Activated naive CD8-positive, alpha-beta T cell (primary cell): ENCODE measurements around the gene TSC2.

Source experiments
- H3K27ac Mint-ChIP-seq: one replicate; pipeline ENCODE4 v1.8.0; 2021; ENCODE audit warnings: mixed read lengths
- H3K27me3 Mint-ChIP-seq: one replicate; pipeline ENCODE4 v1.8.0; 2021; ENCODE audit warnings: mixed read lengths
- H3K36me3 Mint-ChIP-seq: one replicate; pipeline ENCODE4 v1.8.0; 2021; ENCODE audit warnings: mixed read lengths
- H3K4me1 Mint-ChIP-seq: one replicate; pipeline ENCODE4 v1.8.0; 2021; ENCODE audit warnings: low read depth, mixed read lengths
- H3K4me3 Mint-ChIP-seq: one replicate; pipeline ENCODE4 v1.8.0; 2021; ENCODE audit warnings: mild to moderate bottlenecking, mixed read lengths
- H3K9me3 Mint-ChIP-seq: one replicate; pipeline ENCODE4 v1.8.0; 2021; ENCODE audit warnings: low read depth, mixed read lengths

The TSC2 gene

DNA sequence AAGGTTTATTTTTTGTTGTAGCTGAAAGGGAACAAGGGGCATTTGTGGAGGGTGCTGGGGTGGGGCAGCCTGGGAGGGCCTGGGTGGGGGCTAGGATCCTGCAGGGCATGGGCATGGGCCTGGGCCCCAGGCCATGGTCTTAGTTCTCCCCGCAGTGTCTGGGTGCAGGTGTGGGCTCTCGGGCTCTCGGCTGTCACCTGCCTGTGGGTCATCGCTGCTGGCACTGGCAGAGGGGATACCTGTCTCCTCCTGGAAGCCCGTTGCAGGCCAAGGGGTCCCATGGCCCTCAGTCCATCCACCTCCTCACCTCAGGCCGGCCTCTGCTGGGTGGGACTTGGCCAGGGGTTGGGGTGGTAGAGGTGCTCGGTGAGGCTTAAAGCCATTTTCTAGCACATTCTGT is 30.3 kb downstream of the TSC2 start:
- Mint-ChIP-seq H3K9me3 (no peaks in the 10 kb centered on the region), H3K36me3 (no peaks in the 10 kb centered on the region), H3K4me1 (peaks cover 1% of the 10 kb centered on the region), H3K27ac (no peak overlapping the region), H3K27me3 (no peaks in the 10 kb centered on the region), H3K4me3 (no peak overlapping the region)

DNA sequence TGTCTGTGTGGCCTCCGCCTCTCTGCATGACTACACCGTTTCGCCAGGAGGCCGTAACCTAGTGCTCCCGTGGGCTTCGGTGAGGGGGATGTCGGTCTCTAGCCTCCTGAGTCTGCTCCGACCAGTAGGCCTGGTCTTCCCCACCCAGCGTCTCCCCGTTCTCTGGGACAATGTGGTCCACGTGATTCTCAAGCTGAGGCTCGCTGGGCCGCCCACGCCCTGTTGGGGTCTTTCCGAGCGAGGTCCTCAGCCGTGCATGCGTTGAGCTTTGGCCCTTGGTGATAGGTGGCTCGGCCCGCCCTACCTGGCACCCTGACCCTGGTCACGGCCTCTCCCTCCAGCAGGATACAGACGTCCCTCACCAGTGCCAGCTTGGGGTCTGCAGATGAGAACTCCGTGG is 30.9 kb downstream of the TSC2 start:
- Mint-ChIP-seq H3K9me3 (no peaks in the 10 kb centered on the region), H3K4me3 (no peak overlapping the region), H3K27ac (no peak overlapping the region), H3K4me1 (peaks cover 2% of the 10 kb centered on the region), H3K36me3 (no peaks in the 10 kb centered on the region), H3K27me3 (no peaks in the 10 kb centered on the region)

DNA sequence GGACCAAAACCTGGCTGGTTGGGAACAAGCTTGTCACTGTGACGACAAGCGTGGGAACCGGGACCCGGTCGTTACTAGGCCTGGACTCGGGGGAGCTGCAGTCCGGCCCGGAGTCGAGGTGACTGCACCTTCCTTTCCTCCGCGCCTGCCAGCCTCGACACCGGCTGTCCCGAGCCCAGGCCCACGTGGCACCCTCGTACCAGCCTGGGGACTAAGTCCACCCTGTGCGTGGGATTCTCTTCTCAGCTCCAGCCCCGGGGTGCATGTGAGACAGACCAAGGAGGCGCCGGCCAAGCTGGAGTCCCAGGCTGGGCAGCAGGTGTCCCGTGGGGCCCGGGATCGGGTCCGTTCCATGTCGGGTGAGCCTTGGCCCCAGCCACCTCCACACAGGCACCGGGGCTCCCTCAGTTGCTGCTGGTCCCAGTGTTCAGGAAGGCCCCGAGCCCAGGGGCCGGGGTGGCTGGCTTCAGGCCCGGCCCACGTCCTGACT is 31.6 kb downstream of the TSC2 start:
- peaks cover 2% of the 10 kb centered on the region for H3K4me1 Mint-ChIP-seq
- no peak overlapping the region for H3K4me3 Mint-ChIP-seq
- no peaks in the 10 kb centered on the region for H3K36me3 Mint-ChIP-seq
- no peak overlapping the region for H3K27ac Mint-ChIP-seq
- H3K27me3 Mint-ChIP-seq, result no peaks in the 10 kb centered on the region
- no peaks in the 10 kb centered on the region for H3K9me3 Mint-ChIP-seq

DNA sequence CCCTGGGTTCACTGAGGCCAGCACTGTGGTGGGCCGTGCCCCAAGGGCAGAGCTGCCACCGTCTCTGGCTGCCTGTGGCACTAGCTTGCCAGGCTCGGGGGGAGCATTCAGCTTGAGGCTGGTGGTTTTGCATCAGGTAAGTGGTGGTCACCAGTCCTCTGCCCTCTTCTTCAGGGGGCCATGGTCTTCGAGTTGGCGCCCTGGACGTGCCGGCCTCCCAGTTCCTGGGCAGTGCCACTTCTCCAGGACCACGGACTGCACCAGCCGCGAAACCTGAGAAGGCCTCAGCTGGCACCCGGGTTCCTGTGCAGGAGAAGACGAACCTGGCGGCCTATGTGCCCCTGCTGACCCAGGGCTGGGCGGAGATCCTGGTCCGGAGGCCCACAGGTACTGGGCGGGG is 32.2 kb downstream of the TSC2 start:
- no peaks in the 10 kb centered on the region for H3K9me3 Mint-ChIP-seq
- no peak overlapping the region for H3K27ac Mint-ChIP-seq
- no peaks in the 10 kb centered on the region for H3K27me3 Mint-ChIP-seq
- H3K4me1 Mint-ChIP-seq, result peaks cover 2% of the 10 kb centered on the region
- no peaks in the 10 kb centered on the region for H3K36me3 Mint-ChIP-seq
- H3K4me3 Mint-ChIP-seq, result no peak overlapping the region

DNA sequence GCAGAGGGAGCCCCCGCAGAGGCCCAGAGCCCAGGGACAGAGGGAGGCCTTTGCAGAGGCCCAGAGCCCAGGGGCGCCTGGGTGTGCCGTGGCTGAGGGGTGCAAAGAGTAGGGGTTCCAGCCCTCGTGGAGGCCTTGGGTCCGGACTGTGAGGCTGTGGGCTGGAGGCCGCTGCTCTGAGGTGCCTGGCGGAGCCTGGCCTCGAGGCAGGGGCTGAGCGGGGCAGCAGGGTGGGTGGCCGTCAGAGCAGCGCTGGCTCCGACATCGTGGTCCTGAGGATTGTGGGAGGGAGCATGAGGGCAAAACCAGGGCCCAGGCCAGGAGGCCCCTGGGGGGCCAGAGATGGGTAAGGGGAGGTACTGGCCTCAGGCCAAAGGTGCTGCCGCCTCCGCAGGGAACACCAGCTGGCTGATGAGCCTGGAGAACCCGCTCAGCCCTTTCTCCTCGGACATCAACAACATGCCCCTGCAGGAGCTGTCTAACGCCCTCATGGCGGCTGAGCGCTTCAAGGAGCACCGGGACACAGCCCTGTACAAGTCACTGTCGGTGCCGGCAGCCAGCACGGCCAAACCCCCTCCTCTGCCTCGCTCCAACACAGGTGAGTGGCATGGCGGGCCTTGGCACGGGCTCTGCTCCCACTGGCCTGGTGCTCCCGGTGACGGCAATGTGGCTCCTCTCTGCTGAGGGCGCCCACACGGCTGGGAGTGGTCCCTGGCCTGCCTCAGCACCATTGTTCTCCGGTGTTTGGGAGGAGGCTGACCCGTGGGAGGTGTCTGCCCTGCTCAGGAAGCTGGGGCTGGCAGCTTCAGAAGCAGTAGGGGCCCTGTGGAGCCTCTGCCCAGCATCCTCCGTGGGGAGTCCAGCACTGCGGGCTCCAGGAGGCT is 33.7 kb downstream of the TSC2 start:
- Mint-ChIP-seq H3K9me3 (no peaks in the 10 kb centered on the region), H3K36me3 (no peaks in the 10 kb centered on the region), H3K27ac (no peak overlapping the region), H3K4me3 (no peak overlapping the region), H3K27me3 (no peaks in the 10 kb centered on the region), H3K4me1 (peaks cover 2% of the 10 kb centered on the region)

DNA sequence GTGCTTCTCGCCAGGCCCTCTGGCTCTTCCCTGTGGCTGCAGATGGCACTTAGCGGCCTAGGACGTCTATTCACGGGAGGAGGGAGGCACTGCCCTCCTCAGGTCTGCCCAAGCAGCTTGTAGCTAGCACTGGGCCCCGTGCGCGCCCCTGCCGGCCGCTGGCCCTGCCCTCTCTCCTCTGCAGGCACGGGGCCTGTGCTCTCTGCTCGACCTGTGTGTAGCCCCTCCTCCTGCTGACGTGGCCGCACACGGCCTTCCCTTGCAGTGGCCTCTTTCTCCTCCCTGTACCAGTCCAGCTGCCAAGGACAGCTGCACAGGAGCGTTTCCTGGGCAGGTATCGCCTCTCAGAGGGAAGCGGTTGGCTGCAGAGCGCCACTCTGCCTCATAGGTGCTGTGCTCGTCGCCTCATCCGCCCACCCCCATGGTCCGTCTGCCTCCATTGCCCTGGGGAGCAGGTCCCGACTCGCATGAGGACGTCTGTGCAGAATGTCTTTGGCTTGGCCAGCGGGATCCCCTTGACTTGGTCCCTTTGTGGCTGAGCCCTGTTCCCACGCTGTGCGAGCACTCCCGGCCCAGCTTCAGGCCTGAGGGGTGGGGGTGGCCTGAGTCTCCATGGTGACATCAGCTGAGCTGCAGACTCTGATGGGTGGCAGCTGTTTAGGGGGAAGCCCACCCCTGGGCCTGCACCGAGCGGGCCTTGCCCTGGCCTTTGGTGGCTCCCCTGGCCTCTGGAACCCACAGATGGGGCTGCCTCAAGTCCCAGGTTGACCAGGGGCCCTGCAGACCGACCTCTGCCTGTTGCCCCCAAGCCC is 34.6 kb downstream of the TSC2 start:
- Mint-ChIP-seq H3K36me3 (no peaks in the 10 kb centered on the region), H3K9me3 (no peaks in the 10 kb centered on the region), H3K27me3 (no peaks in the 10 kb centered on the region), H3K4me3 (no peak overlapping the region), H3K4me1 (peaks cover 2% of the 10 kb centered on the region), H3K27ac (no peak overlapping the region)

DNA sequence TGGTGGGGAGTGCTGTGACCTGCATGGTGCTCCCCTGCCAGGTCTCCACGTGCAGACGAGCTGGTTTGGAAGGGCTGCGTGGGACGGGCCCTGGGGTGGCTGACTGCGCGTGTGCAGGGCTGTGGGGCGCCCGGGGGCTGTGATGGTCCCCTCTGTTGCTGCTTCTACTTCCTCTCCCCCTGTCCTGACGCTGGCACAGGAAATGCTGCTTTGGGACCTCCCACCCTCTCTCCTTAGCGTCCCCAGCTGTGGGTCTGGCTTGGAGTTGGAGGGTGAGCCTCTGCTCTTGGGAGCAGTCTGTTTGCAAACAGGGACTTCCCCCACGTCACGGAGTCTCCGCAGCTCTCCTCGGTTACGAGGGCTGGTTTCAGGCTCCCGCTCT is 35.2 kb downstream of the TSC2 start:
- Mint-ChIP-seq H3K36me3 (no peaks in the 10 kb centered on the region), H3K27me3 (no peaks in the 10 kb centered on the region), H3K9me3 (no peaks in the 10 kb centered on the region), H3K4me1 (peaks cover 2% of the 10 kb centered on the region), H3K4me3 (peak overlapping the region; percentile 27), H3K27ac (no peak overlapping the region)

DNA sequence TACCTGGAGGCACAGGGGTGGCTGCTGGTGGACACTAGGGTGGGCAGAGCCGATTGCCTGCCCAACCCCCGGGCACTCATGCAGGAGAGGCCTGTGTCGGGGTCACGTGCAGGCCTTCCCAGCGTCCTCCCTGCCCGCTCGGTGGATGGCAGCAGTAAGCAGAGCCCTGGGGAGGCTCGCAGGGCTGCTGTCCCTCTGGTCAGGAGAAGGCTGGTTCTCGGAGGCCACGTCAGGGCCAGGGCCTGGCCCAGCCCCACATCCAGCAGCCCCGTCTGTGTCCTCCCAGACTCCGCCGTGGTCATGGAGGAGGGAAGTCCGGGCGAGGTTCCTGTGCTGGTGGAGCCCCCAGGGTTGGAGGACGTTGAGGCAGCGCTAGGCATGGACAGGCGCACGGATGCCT is 35.6 kb downstream of the TSC2 start:
- no peak overlapping the region for H3K4me3 Mint-ChIP-seq
- H3K27ac Mint-ChIP-seq, result no peak overlapping the region
- H3K4me1 Mint-ChIP-seq, result peaks cover 2% of the 10 kb centered on the region

DNA sequence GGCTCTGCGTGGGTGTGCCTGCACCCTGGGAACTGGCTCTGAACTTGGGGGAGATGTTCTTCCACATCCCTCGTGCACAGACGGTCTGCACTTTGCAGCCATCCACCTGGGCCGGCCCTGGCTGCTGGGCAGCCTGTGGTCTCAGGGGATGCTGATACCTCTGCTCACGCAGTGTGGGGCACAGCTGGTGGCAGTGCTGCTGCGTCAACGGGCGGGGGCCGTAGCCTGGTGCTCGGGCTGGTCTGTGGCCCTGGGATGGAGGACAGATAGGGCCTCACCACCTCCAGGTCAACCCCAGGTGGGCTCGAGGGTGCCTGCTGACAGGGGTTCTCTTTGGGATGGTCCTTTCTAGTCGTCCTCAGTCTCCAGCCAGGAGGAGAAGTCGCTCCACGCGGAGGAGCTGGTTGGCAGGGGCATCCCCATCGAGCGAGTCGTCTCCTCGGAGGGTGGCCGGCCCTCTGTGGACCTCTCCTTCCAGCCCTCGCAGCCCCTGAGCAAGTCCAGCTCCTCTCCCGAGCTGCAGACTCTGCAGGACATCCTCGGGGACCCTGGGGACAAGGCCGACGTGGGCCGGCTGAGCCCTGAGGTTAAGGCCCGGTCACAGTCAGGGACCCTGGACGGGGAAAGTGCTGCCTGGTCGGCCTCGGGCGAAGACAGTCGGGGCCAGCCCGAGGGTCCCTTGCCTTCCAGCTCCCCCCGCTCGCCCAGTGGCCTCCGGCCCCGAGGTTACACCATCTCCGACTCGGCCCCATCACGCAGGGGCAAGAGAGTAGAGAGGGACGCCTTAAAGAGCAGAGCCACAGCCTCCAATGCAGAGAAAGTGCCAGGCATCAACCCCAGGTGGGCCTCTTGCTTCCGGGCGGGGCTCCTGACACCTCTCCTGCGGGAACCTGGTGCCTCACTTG is 36.3 kb downstream of the TSC2 start:
- Mint-ChIP-seq H3K4me1 (peaks cover 2% of the 10 kb centered on the region), H3K36me3 (no peaks in the 10 kb centered on the region), H3K27ac (no peak overlapping the region), H3K9me3 (no peaks in the 10 kb centered on the region), H3K4me3 (no peak overlapping the region), H3K27me3 (no peaks in the 10 kb centered on the region)

More for the DNA sequence above, 35.6 kb downstream of the TSC2 start:
- Mint-ChIP-seq H3K27me3 (no peaks in the 10 kb centered on the region), H3K9me3 (no peaks in the 10 kb centered on the region), H3K36me3 (no peaks in the 10 kb centered on the region)

DNA sequence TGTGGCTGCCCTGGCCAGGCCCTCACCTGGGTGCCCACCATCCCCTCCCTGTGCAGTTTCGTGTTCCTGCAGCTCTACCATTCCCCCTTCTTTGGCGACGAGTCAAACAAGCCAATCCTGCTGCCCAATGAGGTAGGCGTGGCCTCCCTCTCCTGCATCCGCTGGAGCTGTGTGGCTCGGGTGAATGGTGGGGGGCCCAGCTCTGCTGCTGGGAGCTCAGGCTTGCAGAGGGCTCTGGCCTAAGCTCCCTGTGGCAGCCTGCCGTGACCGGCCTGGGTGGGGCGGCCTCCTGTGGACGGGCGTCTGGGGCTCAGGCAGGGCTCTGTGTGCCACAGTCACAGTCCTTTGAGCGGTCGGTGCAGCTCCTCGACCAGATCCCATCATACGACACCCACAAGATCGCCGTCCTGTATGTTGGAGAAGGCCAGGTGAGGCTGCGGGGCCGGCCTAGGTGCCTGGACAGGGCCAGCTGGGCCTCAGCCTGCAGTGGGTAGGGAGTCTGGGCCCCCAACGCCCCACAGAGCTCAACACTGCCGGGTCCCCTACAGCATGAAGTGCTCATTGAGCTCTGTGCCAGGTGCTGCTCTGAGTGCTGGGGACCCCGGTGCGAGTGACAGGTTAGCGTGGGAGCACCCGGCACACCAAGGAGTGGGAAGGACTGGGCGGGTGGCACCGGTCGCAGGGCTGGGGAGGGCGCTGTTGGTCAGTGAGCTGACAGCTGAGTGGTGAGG is 37.3 kb downstream of the TSC2 start:
- Mint-ChIP-seq H3K4me1 (peaks cover 2% of the 10 kb centered on the region), H3K36me3 (no peaks in the 10 kb centered on the region)

DNA sequence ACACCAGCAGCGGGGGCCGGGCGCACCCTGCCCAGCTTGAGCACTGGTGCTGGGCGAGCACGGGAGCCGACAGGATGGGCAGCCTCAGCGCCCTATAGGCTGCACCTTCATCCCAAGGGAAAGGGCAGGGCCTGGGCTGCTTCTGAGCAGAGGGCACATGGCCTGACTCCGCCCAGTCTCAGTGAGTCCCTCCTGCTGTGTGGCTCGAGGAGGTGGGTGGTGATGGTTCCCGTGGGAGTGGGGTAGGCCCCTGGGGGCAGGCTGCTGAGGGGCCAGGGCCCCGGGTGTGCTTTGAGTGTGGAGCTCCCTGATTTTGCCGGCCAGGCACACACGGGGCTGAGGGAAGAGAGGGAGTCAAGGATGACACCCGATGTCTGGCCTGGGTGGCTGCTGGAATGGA is 37.9 kb downstream of the TSC2 start:
- H3K4me3 Mint-ChIP-seq, result no peak overlapping the region
- H3K9me3 Mint-ChIP-seq, result no peaks in the 10 kb centered on the region
- H3K27ac Mint-ChIP-seq, result no peak overlapping the region
- H3K27me3 Mint-ChIP-seq, result no peaks in the 10 kb centered on the region
- H3K4me1 Mint-ChIP-seq, result peaks cover 2% of the 10 kb centered on the region
- no peaks in the 10 kb centered on the region for H3K36me3 Mint-ChIP-seq

More for the DNA sequence above, 37.3 kb downstream of the TSC2 start:
- H3K9me3 Mint-ChIP-seq, result no peaks in the 10 kb centered on the region
- H3K27me3 Mint-ChIP-seq, result no peaks in the 10 kb centered on the region
- no peak overlapping the region for H3K27ac Mint-ChIP-seq
- no peak overlapping the region for H3K4me3 Mint-ChIP-seq

DNA sequence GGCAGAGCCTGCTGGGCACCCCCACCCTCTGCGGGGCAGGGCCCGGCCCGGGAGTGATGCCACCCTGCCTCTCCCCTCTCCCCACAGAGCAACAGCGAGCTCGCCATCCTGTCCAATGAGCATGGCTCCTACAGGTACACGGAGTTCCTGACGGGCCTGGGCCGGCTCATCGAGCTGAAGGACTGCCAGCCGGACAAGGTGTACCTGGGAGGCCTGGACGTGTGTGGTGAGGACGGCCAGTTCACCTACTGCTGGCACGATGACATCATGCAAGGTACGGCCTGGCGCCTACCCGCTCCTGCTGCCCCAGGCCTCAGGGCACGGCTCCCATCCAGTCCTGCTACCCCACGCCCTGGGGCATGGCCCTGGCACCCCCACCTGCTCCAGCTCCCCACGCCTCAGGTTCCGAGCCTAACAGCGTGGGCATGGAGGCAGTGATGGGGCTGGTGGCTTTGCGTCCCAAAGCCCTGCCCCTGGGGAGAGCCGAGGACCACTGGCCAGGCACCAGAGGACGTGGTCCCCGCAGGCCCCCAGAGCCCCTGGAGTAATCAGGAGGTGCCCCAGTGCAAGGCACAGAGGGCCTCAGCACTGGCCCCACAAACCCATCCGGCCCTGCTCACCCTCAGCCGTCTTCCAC is 38.4 kb downstream of the TSC2 start:
- no peaks in the 10 kb centered on the region for H3K9me3 Mint-ChIP-seq
- H3K27me3 Mint-ChIP-seq, result no peaks in the 10 kb centered on the region
- no peaks in the 10 kb centered on the region for H3K36me3 Mint-ChIP-seq
- no peak overlapping the region for H3K27ac Mint-ChIP-seq
- H3K4me1 Mint-ChIP-seq, result peaks cover 2% of the 10 kb centered on the region
- no peak overlapping the region for H3K4me3 Mint-ChIP-seq

DNA sequence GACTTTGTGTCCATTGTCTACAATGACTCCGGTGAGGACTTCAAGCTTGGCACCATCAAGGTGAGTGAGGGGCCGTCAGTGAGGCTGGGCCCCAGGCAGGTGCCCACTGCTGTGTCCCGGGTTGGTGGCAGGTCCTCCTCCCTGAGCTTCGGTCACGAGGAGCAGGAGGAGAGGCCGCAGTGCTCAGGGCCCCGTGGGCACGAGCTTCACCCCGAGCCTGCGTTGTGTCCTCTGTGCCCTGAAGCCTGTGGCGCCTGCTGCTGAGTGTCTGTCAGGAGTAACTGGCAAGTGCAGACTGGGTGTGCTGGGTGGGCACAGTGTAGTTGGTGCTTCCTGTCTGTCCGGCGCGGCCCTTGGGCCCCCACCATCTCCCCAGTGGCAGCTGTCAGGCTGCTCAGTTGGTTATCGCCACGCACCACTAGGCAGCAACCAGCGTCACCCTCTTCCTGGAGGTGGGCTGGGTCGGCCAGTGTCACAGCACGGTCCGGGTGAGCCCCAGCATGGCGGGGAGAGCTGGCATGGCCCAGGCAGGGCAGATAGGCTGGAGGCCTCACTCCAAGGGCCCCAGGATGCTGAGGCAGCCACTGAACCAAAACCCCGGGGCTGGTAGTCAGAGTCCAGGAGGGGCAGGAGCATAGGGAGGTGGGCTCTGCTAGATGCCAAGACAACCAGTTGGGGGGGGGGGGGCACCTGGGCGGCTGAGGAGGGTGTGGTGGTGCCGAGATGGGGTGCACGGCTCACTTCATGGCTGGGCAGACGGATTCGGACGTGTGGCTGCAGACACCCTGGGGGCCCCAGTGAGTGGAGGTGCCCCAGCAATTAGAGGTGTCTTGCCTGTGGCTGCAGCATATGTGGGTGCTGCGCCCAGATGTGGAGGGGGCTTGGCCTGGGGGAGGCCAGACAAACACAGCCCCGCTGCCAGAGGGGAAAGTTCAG is 39.3 kb downstream of the TSC2 start:
- no peak overlapping the region for H3K4me3 Mint-ChIP-seq
- H3K9me3 Mint-ChIP-seq, result no peaks in the 10 kb centered on the region
- H3K36me3 Mint-ChIP-seq, result no peaks in the 10 kb centered on the region
- peaks cover 2% of the 10 kb centered on the region for H3K4me1 Mint-ChIP-seq
- H3K27me3 Mint-ChIP-seq, result no peaks in the 10 kb centered on the region
- no peak overlapping the region for H3K27ac Mint-ChIP-seq
